HepG2 (cell line): ENCODE results near the gene RPP25L. TPM values are rescaled to one million over a fixed set of nuclear protein-coding genes. Genes with fewer than 3 reads are reported as not detected.

Source experiments
- ATAC-seq: fragments of 200-7000 bp; cut with Tn5 transposase; 3 replicates; pipeline ENCODE4 v1.9.1; 2020; ENCODE audit warnings: mild to moderate bottlenecking, moderate library complexity
- BruUV-seq: library from RNA; stranded (reverse); fragments of 400-500 nt; replicated peaks from 2 replicates; lab custom pipeline; 2021; lab: Mats Ljungman, UMichigan
- CTCF ChIA-PET: fragments of 300-600 bp; formaldehyde crosslinking; extraction: SDS; loops from one replicate; lab custom pipeline; 2021; ENCODE audit warnings: low total read pairs, inconsistent platforms, low intra/inter-chr PET ratio; lab: Yijun Ruan, JAX
- POLR2A ChIA-PET: fragments of 350-600 bp; sonication (Branson Sonifier 250); formaldehyde crosslinking; loops from one replicate; lab custom pipeline; 2020; ENCODE audit warnings: antibody characterized with exemption, inconsistent platforms; lab: Yijun Ruan, JAX
- DNase-seq: peaks from one replicate; pipeline ENCODE4 v3.0.0-alpha.2; 2015; ENCODE audit warnings: low spot score
- FAIRE-seq: peaks from 3 replicates; lab custom pipeline; 2011; peaks lifted over from hg19 to GRCh38; lab: Jason Lieb, UNC
- H2AFZ ChIP-seq: one replicate; pipeline ENCODE4 v1.6.1; 2011; ENCODE audit warnings: low read length, inconsistent platforms
- H3K27ac ChIP-seq: fragments of 300-600 bp; 3 replicates; pipeline ENCODE4 v1.8.0; 2011; ENCODE audit warnings: mixed run types, mild to moderate bottlenecking, mixed read lengths, low read length, inconsistent platforms; ENCODE audit not compliant: insufficient read depth; ENCODE audit errors: extremely low read length
- H3K27me3 ChIP-seq, 2 experiments: fragments of 200-600 bp in 1 of 2; 2 replicates in 1 of 2; 3 replicates in 1 of 2; pipeline versions ENCODE4 v1.6.0 to v1.8.0; 2011; ENCODE audit warnings: low read length in 2 of 2, mild to moderate bottlenecking in 2 of 2, moderate library complexity in 2 of 2, inconsistent platforms in 1 of 2; ENCODE audit not compliant: insufficient read depth in 2 of 2, control insufficient read depth in 1 of 2
- H3K36me3 ChIP-seq, 2 experiments: fragments of 200-600 bp in 1 of 2; replicated peaks in 1 of 2; 2 replicates in 1 of 2; 3 replicates in 1 of 2; pipeline versions ENCODE4 v1.5.1 to v1.8.0; 2011; ENCODE audit warnings: low read length in 2 of 2, inconsistent platforms in 1 of 2; ENCODE audit not compliant: insufficient read depth in 2 of 2, control insufficient read depth in 1 of 2
- H3K4me1 ChIP-seq: 2 replicates; pipeline ENCODE4 v1.5.1; 2012; ENCODE audit warnings: low read length, inconsistent platforms; ENCODE audit not compliant: insufficient read depth
- H3K4me2 ChIP-seq: 2 replicates; pipeline ENCODE4 v1.6.0; 2011; ENCODE audit warnings: low read depth, low read length, inconsistent platforms
- H3K4me3 ChIP-seq, 3 experiments: fragments of 200-600 bp in 1 of 3; sonication (generic), shearing (Covaris generic) in 1 of 3; replicated peaks in 1 of 3; 2 replicates each; pipeline ENCODE4 v1.5.1; 2011 to 2016; ENCODE audit warnings: low read length in 3 of 3, inconsistent platforms in 2 of 3, low read depth in 2 of 3, mild to moderate bottlenecking in 2 of 3, control low read depth in 1 of 3, mixed read lengths in 1 of 3; ENCODE audit not compliant: insufficient read depth in 1 of 3
- H3K79me2 ChIP-seq: one replicate; pipeline ENCODE4 v1.6.1; 2011; ENCODE audit warnings: low read length, inconsistent platforms; ENCODE audit not compliant: insufficient read depth
- H3K9ac ChIP-seq: 2 replicates; pipeline ENCODE4 v1.6.0; 2011; ENCODE audit warnings: mild to moderate bottlenecking, low read depth, low read length, inconsistent platforms; ENCODE audit not compliant: insufficient read depth
- H3K9me3 ChIP-seq: 2 replicates; pipeline ENCODE4 v1.5.1; 2012; ENCODE audit warnings: mild to moderate bottlenecking, low read length
- H4K20me1 ChIP-seq: 2 replicates; pipeline ENCODE4 v1.6.0; 2011; ENCODE audit warnings: inconsistent platforms, mild to moderate bottlenecking, low read length, moderate library complexity; ENCODE audit not compliant: insufficient read depth
- BORCS8-MEF2B ChIP-seq: sonication (generic); formaldehyde crosslinking; IDR thresholded peaks from 2 replicates; pipeline ENCODE4 v1.8.0; 2022; ENCODE audit warnings: mild to moderate bottlenecking, missing genetic modification reagents
- ELK4 ChIP-seq: sonication (generic); formaldehyde crosslinking; IDR thresholded peaks from 2 replicates; pipeline ENCODE4 v1.9.0; 2021; ENCODE audit warnings: missing genetic modification reagents, borderline replicate concordance
- MXD4 ChIP-seq: IDR thresholded peaks from 2 replicates; pipeline ENCODE4 v1.6.1; 2016; ENCODE audit warnings: mild to moderate bottlenecking, missing biosample characterization, missing genetic modification reagents
- POLR2A ChIP-seq, 2 experiments: IDR thresholded peaks; 2 replicates each; pipeline ENCODE4 v1.6.1; 2011; ENCODE audit warnings: low read depth in 2 of 2, low read length in 2 of 2, mild to moderate bottlenecking in 1 of 2, moderate library complexity in 1 of 2; ENCODE audit not compliant: insufficient read depth in 1 of 2
- ZEB1 ChIP-seq: IDR thresholded peaks from 2 replicates; pipeline ENCODE4 v1.6.1; 2012; ENCODE audit warnings: mild to moderate bottlenecking, low read depth, inconsistent platforms; ENCODE audit not compliant: insufficient replicate concordance
- ZMYM3 ChIP-seq: sonication (generic); formaldehyde crosslinking; IDR thresholded peaks from 2 replicates; pipeline ENCODE4 v1.5.1; 2020; ENCODE audit warnings: mild to moderate bottlenecking, missing genetic modification reagents
- ZNF570 ChIP-seq: sonication (generic); formaldehyde crosslinking; IDR thresholded peaks from 2 replicates; pipeline ENCODE4 v1.4.0; 2020; ENCODE audit warnings: mild to moderate bottlenecking, missing genetic modification reagents, borderline replicate concordance
- WGBS: methylation state at CpG from one replicate; pipeline ENCODE4 v1.1.6; 2017; ENCODE audit warnings: low lambda C conversion rate; 5-methylcytosine and 5-hydroxymethylcytosine counted together
- in situ Hi-C: cut with HindIII; loops from 2 replicates; pipeline ENCODE4 v1.10.0; 2017; ENCODE audit warnings: low pct_unique_long_range_greater_than_20kb; ENCODE audit not compliant: extremely low pct_ligation_motif_present
- intact Hi-C: fragments of 100-400 bp; cut with micrococcal nuclease; formaldehyde crosslinking; loops from one replicate; pipeline ENCODE4 v1.10.0; 2022; ENCODE audit not compliant: unreplicated experiment
- polyA plus RNA-seq, 8 experiments: library from polyadenylated mRNA; depleted of rRNA in 3 of 8; stranded (reverse) in 7 of 8; unstranded in 1 of 8; fragments of >200 nt; fragmentation: Illumina TruSeq in 4 of 8; extraction: Trizol in 4 of 8; gene quantifications; 2 replicates each; pipeline versions ENCODE4 v1.2.1 to v1.2.3, GENCODE V29; 2011 to 2016; ENCODE audit warnings: low read depth in 4 of 8, missing spikeins in 1 of 8, mixed read lengths in 1 of 8; ENCODE audit not compliant: insufficient read depth in 1 of 8
- total RNA-seq, 5 experiments: library from RNA; depleted of rRNA; stranded (reverse); fragments of >200 nt; fragmentation: Illumina TruSeq; extraction: Trizol; gene quantifications; 2 replicates each; pipeline ENCODE4 v1.2.3, GENCODE V29; 2016; ENCODE audit warnings: low read depth in 1 of 5
- TF ChIP-seq, protein P1 (sequence below): IDR thresholded peaks from 2 replicates; pipeline ENCODE4 v1.6.1; 2016; ENCODE audit warnings: missing compliant biosample characterization, missing genetic modification reagents, borderline replicate concordance

RPP25L gene
- total and polyA plus RNA-seq, 2 of the 13 experiments (the other 11 are each of a cell fraction or from before 2014, with no cell fraction given) = 24.5 to 27.3 TPM

- in situ Hi-C loops = no loop called here
- WGBS = 15% methylated on average over 10 of the region's 11 CpGs
- POLR2A ChIA-PET = interaction anchor here (1.0 to 3.1 kb wide), 3 partner anchors 9 to 16 kb away, joined by 4 to 29 read pairs (median 5); partner anchors contain the start of genes CCL27 and SIGMAR1
- DNase-seq = no peak
- peak overlapping the region; percentile 53; the same call in 1 of the 2 replicates for H3K9ac ChIP-seq
- H3K4me2 ChIP-seq = peak overlapping the region; percentile 100
- H3K27me3 ChIP-seq = no peaks in the 10 kb centered on the region; a peak in 3 of 5 replicates
- no TSS peak for BruUV-seq
- peaks cover 46% of the 10 kb centered on the region for H3K4me1 ChIP-seq
- H2AFZ ChIP-seq = no peak overlapping the region
- H3K27ac ChIP-seq = no peak overlapping the region
- peaks cover 8 to 15% of the 10 kb centered on the region in 2 experiments for H3K36me3 ChIP-seq
- CTCF ChIA-PET = no interaction called here
- no peaks in the 10 kb centered on the region for H3K9me3 ChIP-seq
- peak overlapping the region in 1 of 3 experiments; percentile 67; a peak in 2 of 6 replicates for H3K4me3 ChIP-seq
- intact Hi-C loops = no loop called here
- peaks cover 3% of the 10 kb centered on the region for H3K79me2 ChIP-seq
- TF ChIP-seq ELK4 (no peak), ZMYM3 (CRISPR knock-in tag) (no peak), MXD4 (CRISPR knock-in tag) (no peak), BORCS8-MEF2B (CRISPR knock-in tag) (no peak), POLR2A (IDR thresholded peaks at IDR 0.05; ENCODE audit: insufficient read depth in 1 of 2, low read depth in 2 of 2, low read length in 2 of 2) (peak in 1 of 2 experiments; percentile 12; a peak in 1 of 4 replicates), ZEB1 (no peak), ZNF570 (no peak)
- TF ChIP-seq, protein P1, sequence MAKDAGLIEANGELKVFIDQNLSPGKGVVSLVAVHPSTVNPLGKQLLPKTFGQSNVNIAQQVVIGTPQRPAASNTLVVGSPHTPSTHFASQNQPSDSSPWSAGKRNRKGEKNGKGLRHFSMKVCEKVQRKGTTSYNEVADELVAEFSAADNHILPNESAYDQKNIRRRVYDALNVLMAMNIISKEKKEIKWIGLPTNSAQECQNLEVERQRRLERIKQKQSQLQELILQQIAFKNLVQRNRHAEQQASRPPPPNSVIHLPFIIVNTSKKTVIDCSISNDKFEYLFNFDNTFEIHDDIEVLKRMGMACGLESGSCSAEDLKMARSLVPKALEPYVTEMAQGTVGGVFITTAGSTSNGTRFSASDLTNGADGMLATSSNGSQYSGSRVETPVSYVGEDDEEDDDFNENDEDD (CRISPR knock-in tag) = no peak
- TF ChIP-seq, all 625 proteins: peak for 1
- no peaks in the 10 kb centered on the region for H4K20me1 ChIP-seq
- FAIRE-seq (no peak), ATAC-seq (peak; percentile 3)
Measured at GRCh38 chr9:34653151-34654072, 41.5 kb upstream of the RPP25L start.
